ENCODE measurements around the gene MRPL2.
"Not testable (repeated sequence)": the region's sequence is repeated elsewhere in the genome, so short reads cannot be mapped to it uniquely, and the experiment has no call there.

The MRPL2 gene

GRCh38 chr6:43052225-43052841, 6.9 kb downstream of the MRPL2 start:
- DNase-seq = no peak

GRCh38 chr6:43050981-43051380, 8.3 kb downstream of the MRPL2 start:
- DNase-seq = no peak

DNA sequence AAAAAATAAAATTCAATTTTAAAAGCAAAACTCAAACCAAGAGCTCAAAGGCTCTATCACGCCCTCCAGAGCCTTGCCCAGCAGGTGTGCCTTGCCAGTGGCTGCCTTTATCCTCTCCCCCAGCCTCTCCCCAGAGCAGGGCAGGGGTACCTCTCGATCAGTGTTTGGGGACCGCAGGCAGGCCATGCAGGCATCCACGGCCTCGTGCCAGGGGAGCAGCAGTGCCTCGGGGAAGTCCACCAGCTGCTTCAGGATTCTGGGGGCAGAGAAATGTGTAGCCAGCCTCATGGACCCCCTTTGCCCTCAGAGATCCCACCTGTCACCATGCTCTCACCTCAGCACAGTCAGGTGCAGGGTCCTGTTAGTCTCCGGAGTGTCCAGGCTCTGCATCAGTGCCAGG, 11.2 kb downstream of the MRPL2 start:
- no peak for DNase-seq

- DNase-seq = no peak
Measured at GRCh38 chr6:43045371-43045930, 13.8 kb downstream of the MRPL2 start.

DNA sequence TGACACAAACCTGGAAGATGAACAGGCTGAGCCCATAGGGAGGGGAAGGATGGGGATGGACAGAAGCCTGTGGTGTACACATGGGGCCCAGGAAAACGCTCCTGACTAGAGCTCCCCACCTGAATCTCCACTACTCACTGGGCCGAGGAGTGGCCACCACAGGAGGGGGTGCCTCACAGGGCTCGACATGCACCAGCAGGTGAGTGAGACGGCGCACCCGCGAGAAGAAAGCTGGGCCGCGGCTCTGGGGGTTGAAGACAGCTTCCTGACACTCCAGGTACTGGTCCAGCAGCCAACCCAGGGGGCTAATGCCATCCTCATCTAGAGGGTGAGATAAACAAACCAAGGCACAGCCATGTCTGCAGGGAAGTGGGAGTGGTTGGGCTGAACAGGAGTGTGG, 15.9 kb downstream of the MRPL2 start:
- DNase-seq = no peak

GRCh38 chr6:43041475-43041874, 17.8 kb downstream of the MRPL2 start:
- DNase-seq = not testable (repeated sequence)

DNA sequence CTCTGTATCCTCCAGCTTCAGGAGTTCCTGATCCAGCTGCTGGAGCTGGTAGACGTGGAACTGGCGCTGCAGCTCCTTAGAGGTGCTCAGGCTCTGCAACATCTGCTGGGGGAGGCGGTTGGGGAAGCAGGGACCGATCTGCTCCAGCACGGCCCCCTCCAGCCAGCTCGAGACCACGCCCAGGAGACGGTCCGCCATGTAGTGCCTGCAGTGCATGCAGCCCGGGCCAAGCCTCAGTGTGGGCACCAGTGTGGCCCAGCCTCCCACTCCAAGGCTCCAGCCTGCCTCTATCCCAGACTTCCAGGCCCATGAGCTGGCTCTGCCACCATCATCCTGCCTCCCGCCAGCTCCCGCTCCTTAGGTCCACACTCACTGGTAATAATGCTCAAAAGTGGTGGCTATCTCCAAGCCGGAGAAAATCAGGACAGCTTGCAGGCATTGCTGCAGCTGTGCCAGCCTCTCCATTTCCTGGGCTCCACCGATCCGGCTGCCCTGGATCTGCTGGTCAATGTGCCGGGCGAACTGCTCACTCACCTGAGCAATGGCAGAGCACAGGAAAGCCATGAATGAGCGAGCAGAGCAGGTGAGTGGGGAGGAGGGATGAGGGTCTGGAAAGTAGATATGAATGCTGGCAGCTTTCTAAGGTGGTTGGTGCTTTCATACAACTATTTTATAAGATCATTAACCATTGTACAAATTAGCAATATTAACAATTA, 18.5 kb downstream of the MRPL2 start:
- DNase-seq = no peak

DNA sequence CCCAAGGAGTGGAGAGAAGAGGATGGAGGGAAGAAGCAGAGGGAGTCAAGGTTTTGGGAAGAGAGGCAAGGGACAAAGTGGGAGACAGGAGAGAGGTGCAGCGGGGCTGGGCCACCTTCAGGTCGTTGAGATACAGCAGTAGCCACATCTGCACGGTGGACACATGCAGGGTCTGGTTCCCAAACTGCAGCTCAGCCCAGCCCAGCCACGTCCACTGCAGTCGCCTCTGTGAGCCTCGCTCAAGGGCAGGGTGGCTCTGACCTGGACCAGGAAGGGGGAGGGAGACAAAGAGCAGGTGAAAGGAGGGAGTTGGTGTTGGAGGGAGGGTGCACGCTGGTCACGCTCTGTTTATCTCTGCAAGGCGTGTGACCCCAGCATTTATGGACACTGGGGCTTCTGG, 20.5 kb downstream of the MRPL2 start:
- DNase-seq = no peak

DNA sequence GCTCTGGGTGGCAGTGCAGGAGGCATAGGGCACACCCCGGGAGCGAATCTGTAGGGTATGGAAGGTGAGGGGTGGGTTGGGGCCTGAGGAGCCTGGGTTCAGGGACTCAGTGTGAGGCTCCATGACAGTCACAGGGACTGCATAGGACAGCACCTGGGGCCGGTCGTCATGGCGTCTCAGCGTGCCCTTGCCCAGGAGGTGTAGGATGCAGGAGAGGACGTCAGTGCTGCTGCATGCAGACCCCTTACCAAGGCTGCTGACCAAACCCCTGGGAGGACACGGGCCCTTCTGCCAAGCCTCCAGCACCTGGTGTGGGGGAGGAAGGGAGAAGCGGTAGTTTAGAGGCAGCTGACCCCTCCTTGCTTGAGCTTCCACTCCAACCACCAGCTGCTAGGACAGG, 21.5 kb downstream of the MRPL2 start:
- no peak for DNase-seq

DNA sequence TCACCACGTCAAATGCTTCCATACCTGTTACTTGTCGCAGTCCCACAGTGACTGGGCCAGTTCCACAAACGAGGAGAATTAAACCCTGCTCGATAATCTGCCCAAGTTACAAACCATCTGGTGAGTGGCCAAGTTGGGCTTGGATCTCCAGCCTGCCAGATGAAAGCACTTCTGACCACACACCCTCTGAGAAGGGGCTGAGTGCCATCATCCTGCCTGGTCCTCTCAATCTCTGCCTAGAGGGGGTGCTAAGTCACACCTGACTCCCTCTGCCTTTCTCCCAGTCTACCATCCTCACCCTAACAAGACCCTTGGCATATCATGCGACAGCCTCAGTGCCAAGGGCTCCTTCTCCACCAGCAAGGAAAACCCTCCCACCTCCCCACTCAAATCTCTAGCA, 22.0 kb downstream of the MRPL2 start:
- no peak for DNase-seq

DNA sequence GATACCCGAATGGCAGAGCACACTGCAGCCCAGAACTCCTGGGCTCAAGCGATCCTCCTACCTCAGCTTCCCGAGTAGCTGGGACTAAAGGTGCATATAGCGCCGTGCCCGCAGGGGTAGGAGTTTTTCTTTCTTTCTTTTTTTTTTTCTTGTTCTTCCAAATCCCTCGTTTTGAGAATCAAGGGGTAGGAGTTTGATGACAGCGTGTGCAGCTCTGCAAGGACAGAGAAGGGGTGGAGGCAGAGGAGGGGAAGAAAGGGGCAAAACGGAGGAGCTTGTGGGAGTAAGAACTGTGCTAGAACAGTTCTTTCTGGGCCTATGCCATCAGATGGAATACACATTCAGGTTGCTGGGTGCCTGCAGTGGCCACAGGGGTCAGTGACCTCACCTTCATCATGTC, 22.5 kb downstream of the MRPL2 start:
- DNase-seq = no peak

DNA sequence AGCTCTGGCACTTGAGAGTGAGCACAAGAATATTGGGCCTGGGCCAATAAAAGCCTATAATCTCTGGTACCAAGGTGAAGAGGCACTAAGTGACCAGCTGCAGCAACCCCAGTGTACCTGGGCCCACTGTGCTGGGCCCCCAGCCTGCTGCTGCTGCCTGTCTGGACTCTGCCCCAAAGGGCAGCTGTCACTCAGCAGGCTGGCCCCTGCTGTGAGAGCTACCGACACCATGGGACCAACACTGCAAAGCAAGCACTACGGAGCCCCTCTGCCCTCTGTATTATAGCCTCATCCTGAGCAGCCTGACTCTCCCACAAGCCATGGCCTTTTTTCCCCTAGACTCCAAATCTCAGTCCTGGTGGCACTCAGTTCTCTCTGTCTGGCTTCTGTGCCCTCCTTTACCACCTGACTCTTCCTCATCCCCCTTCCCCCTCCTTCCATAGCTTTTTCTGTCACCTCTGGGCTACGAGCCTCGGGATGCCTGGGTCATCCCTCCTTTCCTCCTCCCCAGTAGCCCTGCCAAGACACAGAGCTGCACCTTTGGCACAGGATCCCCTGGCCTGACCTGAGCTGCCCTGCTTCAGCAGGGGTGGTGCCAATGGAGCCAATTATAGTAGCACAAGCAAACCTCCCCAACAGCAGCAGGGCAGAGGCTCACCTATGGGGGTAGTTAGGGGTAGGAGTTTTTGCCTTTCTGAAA, 23.6 kb downstream of the MRPL2 start:
- no peak for DNase-seq

DNA sequence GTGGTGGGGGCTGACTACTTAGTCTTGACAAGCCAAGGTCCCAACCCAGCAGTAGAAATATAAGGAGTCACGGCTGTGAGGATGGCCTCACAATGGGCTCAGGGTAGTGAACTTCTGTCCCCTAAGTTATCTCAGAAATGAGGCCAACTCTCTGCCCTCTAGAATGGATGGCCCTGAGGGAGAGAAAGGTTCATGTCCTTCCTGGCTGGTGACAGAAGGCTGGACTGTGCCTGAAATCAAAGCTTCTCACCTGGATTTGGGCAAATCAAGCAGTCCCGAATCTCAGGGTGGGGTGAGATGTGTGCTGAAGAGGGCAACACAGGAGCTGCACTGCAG, 25.1 kb downstream of the MRPL2 start:
- DNase-seq = no peak

DNA sequence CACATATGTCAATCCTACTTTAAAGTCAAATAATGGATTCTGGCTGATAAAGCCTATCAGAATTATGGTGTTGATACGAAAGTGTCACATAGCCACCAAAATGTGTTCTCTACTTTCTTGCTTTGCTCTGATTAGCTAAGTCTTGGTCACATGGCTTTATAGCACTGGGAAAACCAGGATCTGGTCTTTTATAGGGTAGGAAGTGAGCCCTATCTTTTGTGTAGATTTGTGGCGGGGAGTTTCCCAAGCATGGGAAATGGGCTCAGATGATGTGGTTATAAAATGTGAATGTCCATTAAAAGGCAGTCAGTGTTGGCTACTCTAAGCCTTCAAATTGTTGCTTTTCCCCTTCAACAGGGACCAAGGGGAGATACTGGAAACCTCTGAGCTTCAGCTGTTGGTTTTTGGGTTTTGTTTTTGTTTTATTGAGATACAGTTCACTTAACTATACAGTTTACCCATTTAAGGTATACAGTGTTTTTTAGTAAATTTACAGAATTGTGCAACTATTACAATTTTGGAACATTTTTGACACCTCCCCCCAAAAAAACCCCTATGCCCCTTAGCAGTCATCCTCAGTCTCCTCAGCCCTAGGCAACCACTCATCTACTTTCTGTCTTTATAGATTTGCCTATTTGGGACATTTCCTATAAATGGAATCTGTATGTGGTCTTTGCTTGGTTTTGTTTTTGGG, 25.6 kb downstream of the MRPL2 start:
- no peak for DNase-seq

- DNase-seq = no peak
Measured at GRCh38 chr6:43032326-43032725, 26.9 kb downstream of the MRPL2 start.

- no peak for DNase-seq
Measured at GRCh38 chr6:43029120-43029519, 30.1 kb downstream of the MRPL2 start.

DNA sequence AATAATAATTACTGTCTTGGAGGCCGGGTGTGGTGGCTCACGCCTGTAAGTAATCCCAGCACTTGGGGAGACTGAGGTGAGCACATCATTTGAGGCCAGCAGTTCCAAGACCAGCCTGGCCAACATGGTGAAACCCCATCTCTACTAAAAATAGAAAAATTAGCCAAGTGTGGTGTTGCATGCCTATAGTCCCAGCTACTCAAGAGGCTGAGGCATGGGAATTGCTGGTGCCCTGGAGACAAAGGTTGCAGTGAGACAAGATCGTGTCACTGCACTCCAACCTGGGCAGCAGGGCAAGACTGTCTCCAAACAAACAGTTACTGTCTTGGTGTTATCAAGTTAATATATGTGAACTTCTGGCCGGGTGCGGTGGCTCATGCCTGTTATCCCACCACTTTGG, 32.9 kb downstream of the MRPL2 start:
- no peak for DNase-seq

DNA sequence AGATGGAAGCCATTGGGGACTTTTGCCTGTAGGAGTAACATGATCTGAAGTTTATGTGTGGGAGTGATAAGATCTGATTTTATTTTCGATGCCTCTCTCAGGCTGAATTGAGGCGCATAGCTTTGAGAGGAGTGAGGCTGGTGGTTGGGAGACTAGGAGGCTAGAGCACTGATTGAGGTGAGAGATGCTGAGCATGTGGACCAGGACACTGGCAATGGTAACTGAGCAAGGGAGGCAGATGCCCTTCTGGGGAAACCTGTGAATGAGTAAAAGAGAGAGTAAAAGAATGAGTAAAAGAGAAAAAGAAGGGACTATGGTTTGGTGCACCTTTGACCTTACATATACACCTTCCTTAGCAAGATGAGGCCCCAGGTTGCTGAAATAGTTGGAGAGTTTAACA, 34.8 kb downstream of the MRPL2 start:
- DNase-seq = no peak

DNA sequence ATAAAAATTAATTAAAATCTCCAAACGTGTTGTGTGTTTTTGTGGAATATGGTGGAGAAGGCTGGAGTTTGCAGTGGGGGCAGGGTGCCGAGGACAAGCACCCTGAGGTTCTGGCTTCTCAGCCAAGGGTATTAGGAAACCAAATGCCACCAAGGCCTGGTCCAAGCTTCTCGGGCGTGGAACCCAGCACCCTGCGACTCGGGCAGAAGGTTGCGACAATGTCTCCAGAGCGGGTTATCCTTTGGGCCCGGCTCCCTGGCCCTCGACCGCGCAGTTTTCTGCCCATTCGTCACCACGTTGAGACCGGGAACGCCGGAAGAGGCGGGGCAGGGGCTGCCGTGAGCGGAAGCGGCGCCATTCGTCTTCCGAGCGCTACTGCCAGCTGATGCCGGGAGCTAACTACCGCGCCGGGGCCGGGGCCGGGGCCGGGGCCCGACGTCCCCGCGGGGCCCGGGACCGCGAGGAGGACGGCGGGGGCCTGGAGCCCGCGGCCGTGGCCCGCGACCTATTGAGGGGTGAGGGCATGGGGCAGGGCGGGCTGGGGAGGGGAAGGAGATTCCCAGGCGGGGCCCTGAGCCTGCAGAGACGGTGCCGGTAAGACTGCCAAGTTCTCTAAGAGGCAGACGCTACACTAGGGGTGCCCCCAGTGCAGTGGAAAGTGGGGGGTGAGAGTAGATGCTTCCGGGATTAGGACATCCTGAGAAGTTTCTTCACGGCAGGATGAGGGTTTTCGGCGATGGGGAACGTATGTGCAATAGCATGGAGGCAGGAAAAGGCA, 37.8 kb downstream of the MRPL2 start, which contains the start of gene RRP36:
TSS of gene RRP36 (plus strand) at position 354 of the 778 bp plus-strand sequence. CDS start at position 386, 32 bp downstream.
- DNase-seq = peak; percentile 59 to 64

- DNase-seq = no peak
Measured at GRCh38 chr6:43020847-43021246, 38.4 kb downstream of the MRPL2 start.

- DNase-seq = no peak
Measured at GRCh38 chr6:43020052-43020705, 39.1 kb downstream of the MRPL2 start.

DNA sequence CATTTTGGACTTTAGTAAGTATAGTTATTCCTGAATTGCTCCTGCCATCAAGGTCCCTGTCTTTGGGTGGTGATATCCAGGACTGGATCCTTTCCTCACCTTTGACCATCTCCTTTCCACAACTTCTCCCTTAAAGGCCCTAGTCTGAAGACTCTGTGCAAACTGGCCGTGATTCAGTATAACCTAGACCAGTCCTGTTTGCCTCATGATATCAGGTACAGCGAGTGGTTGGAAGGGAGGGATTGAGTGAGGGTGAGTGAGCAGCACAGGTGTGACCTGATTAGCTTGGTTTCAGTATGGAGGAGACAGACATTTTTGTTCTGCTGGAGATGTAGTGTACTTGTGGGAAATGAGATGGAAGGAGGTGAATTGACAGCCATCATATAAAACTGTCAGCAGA, 40.1 kb downstream of the MRPL2 start:
- no peak for DNase-seq

Measured in CD4-positive, alpha-beta T cell treated with Interleukin-1 beta for 1 hour (primary cell).